ENCODE results near the gene HAPLN1. TPM values are rescaled to one million over a fixed set of nuclear protein-coding genes. Genes with fewer than 3 reads are reported as not detected.

The HAPLN1 gene
- total RNA-seq, 1 donor from 2014 or later = 1.4 TPM

DNA sequence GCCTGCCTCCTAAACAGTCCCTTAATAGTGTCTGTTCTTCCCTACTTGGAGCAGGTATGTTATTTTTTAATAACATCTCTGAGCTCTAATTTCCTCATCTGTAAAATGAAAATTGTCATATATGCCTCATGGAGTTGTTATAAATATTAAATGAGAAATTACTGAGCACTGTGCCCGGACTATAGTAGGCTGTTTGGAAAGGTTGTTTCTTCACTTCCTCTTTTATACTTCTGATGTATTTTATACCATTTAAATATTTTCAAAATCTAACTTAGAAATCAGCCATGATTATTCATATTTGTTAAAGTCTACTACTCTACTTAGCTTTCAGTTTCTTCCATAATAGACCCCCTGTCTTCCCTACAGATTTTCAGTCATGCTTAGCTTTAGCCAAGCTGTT, 30.5 kb upstream of the HAPLN1 start:
- peaks cover 3% of the 10 kb centered on the region for H3K36me3 Mint-ChIP-seq (ENCODE audit: low read depth)
- no peak for DNase-seq (ENCODE audit: low read depth, low spot score)
- no peaks in the 10 kb centered on the region for H3K4me1 Mint-ChIP-seq
- no peak overlapping the region for H3K4me3 Mint-ChIP-seq
- no peaks in the 10 kb centered on the region for H3K27me3 Mint-ChIP-seq (ENCODE audit: low read depth)
- TF ChIP-seq, protein P1, sequence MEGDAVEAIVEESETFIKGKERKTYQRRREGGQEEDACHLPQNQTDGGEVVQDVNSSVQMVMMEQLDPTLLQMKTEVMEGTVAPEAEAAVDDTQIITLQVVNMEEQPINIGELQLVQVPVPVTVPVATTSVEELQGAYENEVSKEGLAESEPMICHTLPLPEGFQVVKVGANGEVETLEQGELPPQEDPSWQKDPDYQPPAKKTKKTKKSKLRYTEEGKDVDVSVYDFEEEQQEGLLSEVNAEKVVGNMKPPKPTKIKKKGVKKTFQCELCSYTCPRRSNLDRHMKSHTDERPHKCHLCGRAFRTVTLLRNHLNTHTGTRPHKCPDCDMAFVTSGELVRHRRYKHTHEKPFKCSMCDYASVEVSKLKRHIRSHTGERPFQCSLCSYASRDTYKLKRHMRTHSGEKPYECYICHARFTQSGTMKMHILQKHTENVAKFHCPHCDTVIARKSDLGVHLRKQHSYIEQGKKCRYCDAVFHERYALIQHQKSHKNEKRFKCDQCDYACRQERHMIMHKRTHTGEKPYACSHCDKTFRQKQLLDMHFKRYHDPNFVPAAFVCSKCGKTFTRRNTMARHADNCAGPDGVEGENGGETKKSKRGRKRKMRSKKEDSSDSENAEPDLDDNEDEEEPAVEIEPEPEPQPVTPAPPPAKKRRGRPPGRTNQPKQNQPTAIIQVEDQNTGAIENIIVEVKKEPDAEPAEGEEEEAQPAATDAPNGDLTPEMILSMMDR (conservative IDR thresholded peaks at IDR 0.05) = no peak
- H3K27ac Mint-ChIP-seq (ENCODE audit: unreplicated experiment) = no peak overlapping the region
- peaks cover 19% of the 10 kb centered on the region for H3K9me3 Mint-ChIP-seq

DNA sequence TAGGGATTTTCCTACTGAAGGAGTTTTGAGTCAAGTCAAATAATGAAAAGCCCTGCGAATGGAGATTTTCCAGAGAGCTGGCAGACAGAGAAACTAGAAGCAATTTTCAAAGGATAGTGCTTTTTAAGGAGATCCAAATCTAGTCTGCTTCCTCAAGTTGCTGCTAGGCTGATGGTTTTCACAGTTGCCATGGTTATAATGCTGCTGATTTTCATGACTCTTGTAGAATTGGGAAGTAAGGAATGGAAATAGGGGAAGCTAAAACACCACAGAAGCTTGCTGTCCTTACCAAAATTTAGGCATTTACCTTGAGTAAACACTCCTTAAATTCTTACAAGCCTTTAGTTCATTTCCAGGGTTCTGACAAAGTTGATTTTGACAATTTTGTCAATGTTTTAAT, 30.1 kb upstream of the HAPLN1 start:
- Mint-ChIP-seq H3K27me3 (ENCODE audit: low read depth) (no peaks in the 10 kb centered on the region), H3K36me3 (ENCODE audit: low read depth) (peaks cover 3% of the 10 kb centered on the region), H3K4me1 (no peaks in the 10 kb centered on the region), H3K4me3 (no peak overlapping the region), H3K9me3 (peaks cover 15% of the 10 kb centered on the region), H3K27ac (ENCODE audit: unreplicated experiment) (no peak overlapping the region)
- DNase-seq (ENCODE audit: low read depth, low spot score) = no peak
- TF ChIP-seq, protein P1 (conservative IDR thresholded peaks at IDR 0.05) = no peak

DNA sequence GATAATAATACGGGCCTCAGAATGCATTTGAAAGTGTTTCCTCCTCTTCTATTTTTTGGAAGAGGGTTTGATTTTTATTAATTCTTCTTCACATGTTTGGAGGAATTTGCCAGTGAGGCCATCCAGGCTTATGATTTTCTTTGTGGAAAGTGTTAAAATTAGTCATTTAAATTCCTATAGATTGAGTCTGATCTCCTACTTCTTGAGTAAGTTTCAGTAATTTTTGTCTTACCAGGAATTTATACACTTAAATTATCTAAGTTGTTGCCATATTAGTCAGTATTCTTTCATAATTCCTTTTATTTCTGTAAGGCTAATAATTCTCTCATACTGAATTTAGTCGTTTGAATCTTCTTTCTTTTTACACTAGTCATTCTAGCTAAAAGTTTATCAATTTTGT, 25.2 kb upstream of the HAPLN1 start:
- Mint-ChIP-seq H3K27me3 (ENCODE audit: low read depth) (no peaks in the 10 kb centered on the region), H3K9me3 (peaks cover 13% of the 10 kb centered on the region), H3K4me3 (no peak overlapping the region), H3K27ac (ENCODE audit: unreplicated experiment) (no peak overlapping the region), H3K4me1 (no peaks in the 10 kb centered on the region), H3K36me3 (ENCODE audit: low read depth) (peaks cover 6% of the 10 kb centered on the region)
- DNase-seq (ENCODE audit: low read depth, low spot score) = no peak
- TF ChIP-seq, protein P1 (conservative IDR thresholded peaks at IDR 0.05) = no peak

DNA sequence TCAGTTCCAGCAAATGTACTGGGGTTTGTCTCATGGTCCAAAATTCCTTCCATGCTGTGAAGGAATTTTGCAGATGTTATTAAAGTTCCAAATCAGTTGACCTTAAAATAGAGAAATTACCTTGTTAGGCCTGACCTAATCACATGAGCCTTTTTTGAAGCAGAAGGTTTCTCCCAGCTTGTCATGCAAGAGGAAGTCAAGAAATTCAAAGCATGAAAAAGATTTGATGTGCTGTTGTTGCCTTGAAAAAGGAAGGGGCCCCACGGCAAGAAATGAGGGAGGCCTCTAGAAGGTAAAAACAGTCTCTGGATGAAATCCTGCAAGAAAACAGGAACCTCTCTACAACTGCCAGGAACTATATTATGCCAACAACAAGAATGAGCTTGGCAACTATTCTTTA, 24.2 kb upstream of the HAPLN1 start:
- Mint-ChIP-seq H3K36me3 (ENCODE audit: low read depth) (peaks cover 4% of the 10 kb centered on the region), H3K27me3 (ENCODE audit: low read depth) (no peaks in the 10 kb centered on the region), H3K4me1 (no peaks in the 10 kb centered on the region), H3K4me3 (no peak overlapping the region), H3K27ac (ENCODE audit: unreplicated experiment) (no peak overlapping the region), H3K9me3 (peaks cover 10% of the 10 kb centered on the region)
- no peak for DNase-seq (ENCODE audit: low read depth, low spot score)
- TF ChIP-seq, protein P1 (conservative IDR thresholded peaks at IDR 0.05) = no peak

DNA sequence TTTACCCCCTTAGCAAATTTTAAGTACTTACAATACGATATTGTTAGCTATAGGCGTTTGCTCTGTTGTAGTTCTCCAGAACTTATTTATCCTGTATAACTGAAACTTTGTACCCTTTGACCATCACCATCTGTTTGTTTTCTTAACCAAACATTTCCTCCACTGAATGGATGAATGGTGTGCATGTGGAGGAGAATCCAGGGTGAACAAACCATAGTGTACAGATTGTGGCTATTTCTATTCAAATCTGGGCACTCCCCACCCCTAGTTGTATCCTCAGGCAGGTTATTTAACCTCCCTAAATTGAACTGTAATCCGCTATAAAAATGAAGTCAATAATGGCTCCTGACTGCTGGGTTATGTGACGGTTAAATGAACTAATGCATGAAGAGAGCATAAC, 21.4 kb upstream of the HAPLN1 start:
- H3K4me3 Mint-ChIP-seq = no peak overlapping the region
- no peaks in the 10 kb centered on the region for H3K27me3 Mint-ChIP-seq (ENCODE audit: low read depth)
- peaks cover 4% of the 10 kb centered on the region for H3K36me3 Mint-ChIP-seq (ENCODE audit: low read depth)
- TF ChIP-seq, protein P1 (conservative IDR thresholded peaks at IDR 0.05) = no peak
- no peak for DNase-seq (ENCODE audit: low read depth, low spot score)
- H3K4me1 Mint-ChIP-seq = no peaks in the 10 kb centered on the region
- no peak overlapping the region for H3K27ac Mint-ChIP-seq (ENCODE audit: unreplicated experiment)
- peaks cover 4% of the 10 kb centered on the region for H3K9me3 Mint-ChIP-seq

DNA sequence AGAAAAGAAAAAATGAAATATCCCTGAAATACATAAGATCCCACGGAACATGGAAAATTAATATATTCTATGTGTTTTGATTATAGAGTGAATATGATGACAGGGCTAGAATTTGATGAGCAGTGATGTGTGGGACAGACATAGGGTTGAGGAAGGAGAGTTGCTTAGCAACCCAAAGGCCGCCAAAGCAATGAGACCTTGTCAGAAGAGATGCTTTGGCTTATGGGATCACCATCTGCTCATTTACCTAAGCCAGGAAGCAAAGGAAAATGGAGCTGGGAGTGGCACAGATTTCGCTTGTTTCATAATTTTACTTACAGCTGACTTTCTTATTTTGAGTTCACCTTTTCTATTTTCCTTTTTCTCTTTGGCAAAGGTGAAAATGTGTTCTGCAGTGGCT, 20.9 kb upstream of the HAPLN1 start:
- peaks cover 4% of the 10 kb centered on the region for H3K36me3 Mint-ChIP-seq (ENCODE audit: low read depth)
- no peaks in the 10 kb centered on the region for H3K27me3 Mint-ChIP-seq (ENCODE audit: low read depth)
- H3K27ac Mint-ChIP-seq (ENCODE audit: unreplicated experiment) = no peak overlapping the region
- no peaks in the 10 kb centered on the region for H3K4me1 Mint-ChIP-seq
- TF ChIP-seq, protein P1 (conservative IDR thresholded peaks at IDR 0.05) = no peak
- no peak overlapping the region for H3K4me3 Mint-ChIP-seq
- peaks cover 4% of the 10 kb centered on the region for H3K9me3 Mint-ChIP-seq
- no peak for DNase-seq (ENCODE audit: low read depth, low spot score)

All from neural crest cell (in vitro differentiated cells).